Stimulated activated CD8-positive, alpha-beta memory T cell treated with anti-CD3 and anti-CD28 coated beads, Interleukin-4, amount 100 ng/mL, for 24 hours (primary cell): Measurements from ENCODE around the gene SSBP2.

Experiments used
- DNase-seq: peaks from one replicate; pipeline ENCODE4 v3.0.0-alpha.2; 2020; ENCODE audit warnings: low read depth

Gene SSBP2

GRCh38 chr5:81590498-81591384 lies 160.2 kb downstream of the SSBP2 start:
- DNase-seq, result no peak

DNA sequence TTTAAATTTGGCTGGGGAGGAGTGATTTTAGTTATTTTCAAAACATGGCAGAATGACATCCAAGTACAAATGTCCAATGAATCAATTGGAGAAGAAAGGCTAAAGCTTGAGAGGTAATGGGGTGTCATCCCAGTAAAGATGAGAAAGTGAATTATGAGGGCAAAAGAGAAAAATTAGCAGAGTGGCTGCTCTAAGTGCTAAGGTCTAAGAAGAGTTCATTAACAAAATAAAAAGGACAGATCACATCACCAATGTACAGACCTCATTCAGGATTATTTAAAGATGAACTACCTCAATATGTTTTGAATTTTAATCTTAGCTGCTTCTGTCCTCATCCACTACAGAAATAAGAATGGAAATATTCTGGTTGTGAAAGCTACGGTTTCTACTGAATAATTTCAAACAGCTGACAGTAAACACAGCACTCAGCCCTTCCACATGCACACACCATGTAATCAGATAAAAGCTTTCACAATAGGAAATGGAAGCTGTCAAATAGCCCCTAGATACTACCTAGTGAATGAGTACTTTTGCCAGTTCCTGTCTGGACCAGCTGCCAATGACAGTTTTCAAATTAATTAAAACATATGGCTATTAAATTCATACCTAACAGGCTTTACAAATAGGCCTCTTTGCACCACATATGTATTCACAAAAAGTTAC lies 171.5 kb downstream of the SSBP2 start:
- DNase-seq, result no peak

- DNase-seq, result no peak
These were observed 173.8 kb downstream of the SSBP2 start for GRCh38 chr5:81577091-81577490.

DNA sequence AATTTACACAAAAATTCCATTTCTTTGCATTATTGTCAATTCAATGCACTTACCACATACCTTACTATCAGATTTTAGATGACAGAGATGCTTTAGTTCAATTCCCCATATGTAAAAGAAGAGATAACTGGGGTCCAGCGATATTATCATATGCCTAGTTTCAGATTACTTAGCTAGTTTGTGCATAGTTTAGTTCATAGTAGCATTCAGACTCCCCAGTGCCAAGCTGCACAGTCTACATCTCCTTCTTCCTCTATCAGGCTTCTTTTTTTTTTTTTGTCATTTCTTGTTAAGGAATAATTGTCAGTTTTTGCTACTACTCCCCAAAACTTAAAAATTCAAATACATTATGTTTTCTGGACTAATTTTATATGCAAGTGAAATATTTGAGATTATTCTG lies 175.0 kb downstream of the SSBP2 start:
- no peak for DNase-seq

DNA sequence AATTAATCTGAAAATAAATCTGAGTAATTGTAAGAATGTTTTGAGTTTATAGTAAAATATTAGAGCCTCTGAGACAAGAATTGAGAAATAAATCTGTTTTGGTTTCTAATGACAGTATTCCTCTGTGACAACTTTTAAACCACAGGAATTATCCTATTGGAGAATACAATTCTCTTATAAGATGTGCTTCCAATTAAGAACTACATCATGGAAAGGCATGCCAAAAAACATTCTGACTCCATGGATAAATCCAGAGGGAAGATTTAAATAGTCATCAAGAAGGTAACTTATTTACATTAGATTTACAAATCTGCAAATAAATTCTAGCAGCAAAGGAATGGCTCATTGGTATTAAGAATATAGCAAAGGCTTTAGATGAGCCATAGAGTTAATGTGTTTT lies 178.7 kb downstream of the SSBP2 start:
- no peak for DNase-seq

- no peak for DNase-seq
These were observed 192.7 kb downstream of the SSBP2 start for GRCh38 chr5:81558188-81558587.

DNA sequence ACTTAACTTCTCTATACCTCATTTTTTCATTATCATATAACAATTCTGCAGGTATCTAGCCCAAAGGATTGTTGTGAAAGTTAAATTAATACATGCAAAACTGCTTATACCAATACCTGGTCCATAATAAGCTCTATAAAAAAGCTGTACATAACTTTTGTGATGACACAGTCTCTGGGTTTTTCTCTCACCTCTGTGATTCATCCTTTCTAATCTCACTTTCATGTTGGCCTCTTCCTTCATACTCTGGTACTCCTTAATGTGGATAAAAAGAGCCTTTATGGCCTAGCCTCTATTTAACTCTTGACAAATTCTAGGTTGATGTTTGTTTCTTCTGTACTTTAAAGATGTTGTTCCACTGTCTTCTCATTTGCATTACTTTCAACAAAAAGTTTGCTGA lies 194.1 kb downstream of the SSBP2 start:
- no peak for DNase-seq

GRCh38 chr5:81555865-81556264 lies 195.0 kb downstream of the SSBP2 start:
- no peak for DNase-seq

- DNase-seq, result no peak
These were observed 196.2 kb downstream of the SSBP2 start for GRCh38 chr5:81554647-81555046.

- DNase-seq, result no peak
These were observed 197.2 kb downstream of the SSBP2 start for GRCh38 chr5:81553567-81554212.

GRCh38 chr5:81552852-81553566 lies 197.9 kb downstream of the SSBP2 start:
- no peak for DNase-seq

GRCh38 chr5:81549123-81549522 lies 201.8 kb downstream of the SSBP2 start:
- DNase-seq, result no peak

DNA sequence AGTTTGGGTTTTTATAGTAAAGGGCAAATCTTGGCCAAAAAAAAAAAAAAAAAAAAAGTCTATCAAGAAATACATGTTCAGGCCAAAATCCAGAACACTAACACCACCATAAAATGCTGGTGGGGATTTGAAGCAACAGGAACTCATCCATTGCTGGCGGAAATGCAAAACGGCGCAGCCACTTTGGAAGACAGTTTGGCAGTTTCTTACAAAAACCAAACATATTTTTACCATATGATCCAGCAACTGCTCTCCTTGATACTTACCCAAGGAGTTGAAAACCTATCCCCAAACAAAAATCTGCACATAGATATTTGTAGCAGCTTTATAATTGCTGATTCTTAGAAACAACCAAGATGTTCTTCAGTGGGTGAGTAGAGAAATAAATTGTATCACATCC lies 203.9 kb downstream of the SSBP2 start:
- DNase-seq, result no peak

DNA sequence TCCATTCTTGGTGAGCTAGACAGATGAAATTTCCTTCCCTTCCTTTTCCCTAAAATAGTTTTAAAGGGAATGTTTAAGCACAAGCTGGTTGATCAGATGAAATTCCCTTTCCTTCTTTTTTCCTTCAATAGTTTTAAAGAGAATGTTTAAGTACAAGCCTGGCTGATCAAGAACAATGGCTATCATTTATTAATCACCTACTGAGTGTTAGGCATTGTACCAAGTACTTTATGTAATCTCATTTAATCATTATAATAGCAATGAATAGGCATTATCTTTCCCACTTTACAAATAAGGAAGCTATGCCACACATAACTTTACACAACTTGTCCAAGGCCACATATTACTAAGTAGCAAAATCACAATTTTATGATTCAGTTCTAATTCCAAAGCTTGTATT lies 205.0 kb downstream of the SSBP2 start:
- DNase-seq, result no peak

DNA sequence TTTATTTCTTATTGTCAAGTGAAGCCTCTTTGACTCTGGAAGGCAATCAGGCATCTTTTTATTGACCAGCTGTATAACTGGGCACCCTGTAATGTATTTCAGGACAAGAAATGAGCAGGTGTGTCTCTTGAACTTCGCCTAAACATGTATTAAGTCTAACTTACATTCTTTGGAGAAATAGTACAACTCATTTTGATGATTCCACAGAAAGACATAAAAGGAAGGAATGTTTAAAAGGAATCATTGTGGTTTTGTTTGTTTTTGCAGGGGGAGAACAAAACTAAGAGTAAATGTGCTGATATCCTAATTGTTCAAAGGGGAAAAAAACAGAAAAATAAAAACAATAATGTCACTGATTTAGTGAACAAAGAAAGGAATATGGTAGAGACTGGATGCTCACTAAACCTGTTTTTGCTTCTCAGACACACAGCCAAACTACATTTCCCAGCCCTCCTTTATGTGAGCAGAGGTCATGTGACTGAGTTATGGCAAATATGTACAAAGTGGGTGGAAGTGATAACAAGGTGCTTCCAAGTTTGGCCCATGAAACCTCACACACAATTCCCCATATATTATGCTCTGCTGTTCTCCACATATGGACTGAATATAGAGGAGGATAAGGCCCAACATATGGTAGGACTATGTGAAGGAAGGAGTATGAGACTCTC lies 206.4 kb downstream of the SSBP2 start:
- DNase-seq, result no peak

- DNase-seq, result no peak
These were observed 208.7 kb downstream of the SSBP2 start for GRCh38 chr5:81542242-81542641.

DNA sequence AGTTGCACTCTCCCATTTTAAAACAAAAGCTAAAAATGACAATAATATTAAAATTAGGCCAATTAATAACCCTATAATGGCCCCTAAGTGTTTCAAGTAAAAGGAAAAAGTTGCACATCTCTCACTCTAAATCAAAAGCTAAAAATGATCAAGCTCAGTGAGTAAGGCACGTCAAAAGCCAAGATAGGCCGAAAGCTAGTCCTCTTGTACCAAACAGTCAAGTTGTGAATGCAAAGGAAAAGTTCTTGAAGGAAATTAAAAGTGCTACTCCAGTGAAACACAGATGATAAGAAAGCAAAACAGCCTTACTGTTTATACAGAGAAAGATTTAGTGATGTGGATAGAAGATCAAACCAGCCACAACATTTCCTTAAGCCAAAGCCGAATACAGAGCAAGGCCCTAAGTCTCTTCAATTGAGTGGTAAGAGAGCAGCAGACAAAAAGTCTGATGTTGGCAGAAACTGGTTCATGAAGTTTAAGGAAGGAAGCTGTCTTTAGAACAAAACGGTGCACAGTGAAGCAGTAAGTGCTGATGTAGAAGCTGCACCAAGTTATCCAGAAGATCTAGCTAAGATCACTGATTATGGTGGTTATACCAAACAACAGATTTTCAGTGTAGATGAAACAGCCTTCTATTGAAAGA lies 212.9 kb downstream of the SSBP2 start:
- no peak for DNase-seq

DNA sequence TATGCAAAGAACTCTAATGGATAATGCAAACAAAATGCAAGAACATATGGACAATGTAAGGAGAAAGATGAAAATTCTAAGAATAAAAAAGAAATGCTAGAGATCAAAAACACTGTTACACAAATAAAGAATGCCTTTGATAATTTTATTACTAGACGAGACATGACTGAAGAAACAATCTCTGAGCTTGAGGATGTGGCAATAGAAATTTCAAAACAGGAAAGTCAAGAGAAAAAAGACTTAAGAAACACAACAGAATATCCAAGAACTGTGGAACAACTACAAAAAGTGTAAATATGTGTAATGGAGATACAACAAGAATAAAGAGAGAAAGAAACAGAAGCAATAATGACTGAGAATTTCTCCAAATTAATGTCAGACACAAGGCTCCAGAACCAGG lies 216.5 kb downstream of the SSBP2 start:
- DNase-seq, result no peak

- no peak for DNase-seq
These were observed 217.1 kb downstream of the SSBP2 start for GRCh38 chr5:81533629-81534405.

DNA sequence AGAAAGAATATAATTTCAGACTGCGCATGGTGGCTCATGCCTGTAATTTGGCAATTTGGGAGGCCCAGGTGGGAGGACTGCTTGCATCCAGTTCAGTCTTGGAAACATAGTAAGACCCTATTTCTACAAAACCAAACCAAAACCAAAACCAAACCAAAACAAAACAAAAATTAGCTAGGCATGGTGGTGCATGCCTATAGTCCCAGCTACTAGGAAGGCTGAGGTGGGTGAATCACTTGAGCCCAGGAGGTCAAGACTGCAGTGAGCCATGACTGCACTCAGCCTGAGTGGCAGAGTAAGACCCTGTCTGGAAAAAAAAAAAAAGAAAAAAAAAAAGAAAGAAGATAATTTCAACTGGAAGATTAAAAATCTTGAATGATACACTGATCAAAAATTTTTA lies 220.0 kb downstream of the SSBP2 start:
- DNase-seq, result no peak

DNA sequence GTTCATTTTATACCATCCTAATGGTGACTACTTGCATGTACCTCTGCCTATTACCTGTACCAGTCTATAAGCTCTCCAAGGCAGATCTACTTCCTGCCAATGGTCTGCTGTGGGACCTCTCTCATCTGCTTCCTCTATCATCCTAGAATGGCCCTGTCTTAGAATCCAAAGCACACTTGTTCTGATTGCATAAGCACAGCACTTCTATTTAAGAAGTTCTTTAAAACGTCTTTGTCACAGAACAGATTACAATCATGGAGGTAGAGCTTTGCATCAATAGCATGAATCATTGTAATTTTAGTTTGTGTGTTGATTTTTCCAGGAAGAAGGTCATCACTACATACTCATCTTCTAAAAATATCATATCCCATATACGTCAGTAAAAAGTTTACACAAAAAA lies 225.2 kb downstream of the SSBP2 start:
- no peak for DNase-seq
